ENCODE measurements around the gene VRK1.

VRK1 gene

DNA sequence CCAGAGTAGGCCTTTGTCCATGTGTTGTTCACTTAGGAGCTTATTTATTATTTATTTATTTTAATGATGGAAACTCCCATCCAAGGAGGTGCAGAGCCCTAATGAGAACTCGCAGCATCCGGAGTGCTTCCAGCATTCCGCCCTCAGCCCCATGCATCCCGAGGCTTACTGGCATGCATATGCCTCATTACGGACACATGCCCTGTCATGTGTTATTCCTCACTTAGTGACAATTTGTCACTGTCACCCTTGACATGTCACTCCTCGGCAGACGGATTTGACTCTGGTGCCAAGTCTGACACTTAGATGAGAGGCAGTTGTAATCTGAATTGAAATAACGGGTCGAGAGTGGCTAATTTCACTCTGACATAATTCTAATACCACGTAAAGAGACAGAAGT lies 132.8 kb downstream of the VRK1 start:
- FAIRE-seq: no peak
- TF ChIP-seq POLR2AphosphoS5 (IDR thresholded peaks at IDR 0.05; ENCODE audit: low read depth, low read length): no peak
- TF ChIP-seq TAF1 (IDR thresholded peaks at IDR 0.05; ENCODE audit: borderline replicate concordance, low read depth, low read length): no peak
- no peak for TF ChIP-seq POLR2A (IDR thresholded peaks at IDR 0.05; ENCODE audit: low read depth, low read length)

DNA sequence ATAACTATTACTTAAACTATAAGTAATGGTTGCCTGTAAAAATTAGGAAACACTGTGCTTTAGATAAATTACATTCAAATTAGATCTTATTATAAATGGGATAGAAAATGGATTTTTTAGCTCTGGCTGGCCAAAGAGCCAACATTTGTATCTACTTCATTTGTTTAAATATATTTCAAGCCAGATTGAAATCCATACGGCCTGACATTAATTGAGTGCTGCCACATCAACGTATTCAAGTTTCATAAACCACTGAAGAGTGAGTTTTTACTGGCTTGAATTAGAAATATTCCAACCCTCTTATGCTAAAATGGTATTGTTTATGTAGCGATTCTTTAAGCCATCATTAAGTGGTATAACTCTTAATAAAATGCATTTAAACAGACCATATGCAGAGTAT lies 133.3 kb downstream of the VRK1 start:
- DNase-seq (ENCODE audit: insufficient read length) (no peak), FAIRE-seq (no peak)
- no peak for TF ChIP-seq POLR2AphosphoS5 (IDR thresholded peaks at IDR 0.05; ENCODE audit: low read depth, low read length)

More for the DNA sequence above, 132.8 kb downstream of the VRK1 start:
- DNase-seq (ENCODE audit: insufficient read length): no peak
